NCI-H2196 treated with DMSO at 0.1 percent for 48 hours (cell line): Measurements from ENCODE around the gene PIK3R2.

Source experiments
- DNase-seq: peaks from one replicate; lab custom pipeline; 2025; ENCODE audit not compliant: unreplicated experiment; lab: John Stamatoyannopoulos, UW

The PIK3R2 gene

DNA sequence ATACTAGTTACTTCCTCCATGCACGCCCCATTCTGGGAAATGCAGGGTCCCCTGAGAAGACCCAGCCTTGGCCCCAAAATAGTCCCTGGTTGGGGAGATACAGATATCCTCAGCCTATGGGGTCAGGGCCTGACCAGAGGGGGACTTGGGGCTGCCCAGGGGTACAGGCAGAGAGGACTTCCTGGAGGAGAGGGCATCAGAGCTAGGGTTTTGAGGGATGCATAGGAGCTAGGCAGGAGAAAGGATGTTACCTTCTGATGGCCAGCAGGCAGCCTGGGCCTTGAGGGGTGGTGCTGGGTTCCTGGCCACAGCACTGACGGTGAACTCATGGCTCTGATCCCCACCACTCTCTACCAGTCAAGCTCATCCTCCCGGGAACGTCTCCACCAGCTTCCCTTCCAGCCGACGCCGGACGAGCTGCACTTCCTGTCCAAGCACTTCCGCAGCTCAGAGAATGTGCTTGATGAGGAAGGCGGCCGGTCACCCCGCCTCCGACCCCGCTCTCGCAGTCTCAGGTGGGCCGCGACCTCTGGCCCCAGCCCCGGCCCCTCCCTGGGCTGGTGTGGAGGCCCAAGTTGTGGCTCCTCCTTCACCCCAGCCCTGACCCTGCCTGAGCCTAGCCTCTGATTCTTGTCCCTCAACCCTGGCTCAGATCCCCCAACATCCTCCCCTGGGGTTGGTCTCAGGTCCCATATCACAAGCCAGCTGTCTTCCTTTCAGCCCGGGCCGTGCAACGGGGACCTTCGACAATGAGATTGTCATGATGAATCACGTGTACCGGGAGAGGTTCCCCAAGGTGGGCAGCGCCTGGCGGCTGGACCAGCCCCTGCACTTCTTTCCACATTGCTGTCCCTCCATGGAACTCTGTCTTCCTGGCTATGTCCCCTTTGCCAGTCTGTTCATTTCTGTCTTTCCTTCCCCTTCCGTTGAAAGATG, 29.8 kb upstream of the PIK3R2 start:
- no peak for DNase-seq

DNA sequence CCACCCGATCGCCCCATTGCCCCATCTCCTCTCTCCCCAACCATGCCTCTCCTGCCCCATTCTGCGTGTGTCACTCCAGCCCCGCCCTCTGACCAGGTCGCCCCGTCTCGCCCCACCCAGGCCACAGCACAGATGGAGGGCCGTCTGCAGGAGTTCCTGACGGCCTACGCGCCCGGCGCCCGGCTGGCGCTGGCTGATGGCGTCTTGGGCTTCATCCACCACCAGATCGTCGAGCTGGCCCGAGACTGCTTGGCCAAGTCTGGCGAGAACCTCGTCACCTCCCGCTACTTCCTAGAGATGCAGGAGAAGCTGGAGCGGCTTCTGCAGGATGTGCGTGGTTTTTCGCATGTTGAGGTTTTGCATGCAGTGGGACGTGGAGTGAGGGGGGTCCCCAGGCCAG, 29.1 kb upstream of the PIK3R2 start:
- DNase-seq = no peak

DNA sequence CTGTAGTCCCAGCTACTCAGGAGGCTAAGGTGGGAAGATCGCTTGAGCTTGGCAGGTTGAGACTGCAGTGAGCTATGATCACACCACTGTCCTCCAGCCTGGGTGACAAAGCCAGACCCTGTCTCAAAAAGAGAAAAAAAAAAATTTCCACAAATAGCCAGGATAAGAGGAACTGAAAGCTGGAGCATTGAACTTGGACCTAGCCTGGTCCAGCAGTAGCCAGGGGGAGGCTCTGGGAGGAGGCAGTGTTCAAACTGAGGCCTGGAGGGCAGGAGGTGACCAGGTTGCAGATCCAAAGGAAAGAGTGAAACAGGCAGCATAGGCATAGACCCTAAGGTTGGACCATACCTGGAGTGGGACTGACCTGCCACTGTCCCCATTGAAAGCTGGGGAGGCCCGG, 26.9 kb upstream of the PIK3R2 start:
- DNase-seq = no peak

DNA sequence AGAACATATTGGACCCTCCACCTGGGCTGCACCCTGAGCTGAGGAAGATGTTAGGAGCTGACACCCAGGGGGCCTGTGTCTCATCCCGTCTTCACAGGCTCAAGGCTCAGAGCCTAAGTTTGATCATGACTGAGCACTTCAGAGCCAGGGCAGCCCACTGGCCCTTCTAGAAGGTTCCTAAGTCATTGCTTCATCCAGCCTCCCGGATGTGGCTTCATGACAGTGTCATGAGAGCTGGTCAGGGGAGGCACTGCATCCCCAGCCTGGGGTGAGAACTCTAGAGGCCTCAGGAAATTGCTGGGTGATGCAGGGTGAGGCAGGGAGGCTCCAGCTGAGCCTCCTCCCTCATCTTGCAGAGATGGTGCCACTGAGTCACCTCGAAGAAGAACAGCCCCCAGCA, 24.9 kb upstream of the PIK3R2 start:
- no peak for DNase-seq

DNA sequence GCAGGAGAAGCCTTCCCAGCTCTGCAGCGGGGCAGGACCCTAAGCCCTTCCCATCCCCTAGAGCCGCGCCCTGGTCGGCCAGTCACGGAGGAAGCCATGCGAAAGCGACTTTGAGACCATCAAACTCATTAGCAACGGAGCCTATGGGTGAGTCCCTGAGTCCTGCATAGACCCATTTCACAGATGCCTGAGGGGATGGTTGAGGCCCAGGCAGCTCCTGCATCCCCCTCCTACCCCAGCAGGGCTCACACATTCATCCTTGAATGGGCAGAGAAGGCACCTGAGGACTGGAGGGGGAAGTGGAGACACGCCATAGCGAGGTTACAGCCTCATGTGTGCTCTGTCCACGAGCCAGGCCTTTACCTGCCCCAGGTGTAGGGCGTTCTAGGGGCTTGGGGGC, 24.2 kb upstream of the PIK3R2 start:
- no peak for DNase-seq

DNA sequence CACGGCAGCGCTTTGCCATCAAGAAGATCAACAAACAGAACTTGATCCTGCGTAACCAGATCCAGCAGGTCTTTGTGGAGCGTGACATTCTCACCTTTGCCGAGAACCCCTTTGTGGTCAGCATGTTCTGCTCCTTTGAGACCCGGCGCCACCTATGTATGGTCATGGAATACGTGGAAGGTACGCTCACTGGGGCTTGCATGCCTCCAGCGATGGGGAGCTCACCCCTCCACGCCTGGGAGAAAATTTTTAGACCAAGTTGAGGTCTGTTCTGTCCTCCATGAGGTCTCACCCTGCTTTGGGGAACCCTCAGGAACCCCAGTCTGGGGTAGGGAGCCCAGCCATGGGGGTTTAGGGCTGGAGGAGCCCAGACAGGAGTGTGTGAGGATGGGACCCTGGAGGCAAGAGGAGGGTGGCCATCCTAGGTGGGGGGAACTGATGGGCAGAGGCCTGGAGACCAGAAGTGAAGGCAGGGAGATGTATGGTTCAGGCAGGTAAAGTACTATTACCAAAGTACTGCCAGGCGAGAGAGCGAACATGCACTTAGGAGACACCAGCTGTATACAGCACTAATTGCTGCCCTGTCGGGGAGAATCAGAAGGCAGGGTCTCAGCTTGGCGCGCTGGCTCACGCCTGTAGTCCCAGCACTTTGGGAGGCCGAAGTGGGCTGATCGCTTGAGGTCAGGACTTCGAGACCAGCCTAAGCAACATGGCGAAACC, 22.3 kb upstream of the PIK3R2 start:
- DNase-seq = no peak

DNA sequence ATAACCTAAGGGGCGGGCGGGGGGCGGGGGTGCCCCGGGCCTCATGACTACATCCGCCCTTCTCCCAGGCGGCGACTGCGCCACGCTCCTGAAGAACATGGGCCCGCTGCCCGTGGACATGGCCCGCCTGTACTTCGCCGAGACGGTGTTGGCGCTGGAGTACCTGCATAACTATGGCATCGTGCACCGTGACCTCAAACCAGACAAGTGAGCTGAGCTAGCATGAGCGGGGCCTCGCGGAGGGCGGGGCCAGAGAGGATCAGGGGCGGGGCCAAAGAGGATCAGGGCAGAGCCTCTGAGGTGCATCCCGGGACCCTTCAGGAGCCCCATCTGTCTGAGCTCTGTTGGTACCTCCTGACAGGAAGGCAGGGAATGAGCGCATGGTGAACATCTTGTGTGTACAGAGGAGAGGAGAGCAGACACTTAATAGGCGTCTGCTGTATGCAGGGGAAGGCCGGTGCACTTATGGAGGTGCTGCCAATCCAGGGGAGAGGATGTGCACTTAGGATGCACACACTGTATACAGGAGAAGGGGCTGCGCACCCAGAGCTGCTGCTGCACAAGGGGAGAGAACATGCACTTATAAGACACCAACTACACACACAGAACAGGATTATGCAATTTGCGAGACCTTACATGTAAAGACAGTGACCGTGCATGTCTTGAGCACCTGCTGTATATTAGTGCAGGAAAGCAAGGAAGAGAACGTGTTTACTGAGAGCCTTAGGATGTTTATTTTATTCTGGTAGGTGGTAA, 20.9 kb upstream of the PIK3R2 start:
- DNase-seq = no peak

DNA sequence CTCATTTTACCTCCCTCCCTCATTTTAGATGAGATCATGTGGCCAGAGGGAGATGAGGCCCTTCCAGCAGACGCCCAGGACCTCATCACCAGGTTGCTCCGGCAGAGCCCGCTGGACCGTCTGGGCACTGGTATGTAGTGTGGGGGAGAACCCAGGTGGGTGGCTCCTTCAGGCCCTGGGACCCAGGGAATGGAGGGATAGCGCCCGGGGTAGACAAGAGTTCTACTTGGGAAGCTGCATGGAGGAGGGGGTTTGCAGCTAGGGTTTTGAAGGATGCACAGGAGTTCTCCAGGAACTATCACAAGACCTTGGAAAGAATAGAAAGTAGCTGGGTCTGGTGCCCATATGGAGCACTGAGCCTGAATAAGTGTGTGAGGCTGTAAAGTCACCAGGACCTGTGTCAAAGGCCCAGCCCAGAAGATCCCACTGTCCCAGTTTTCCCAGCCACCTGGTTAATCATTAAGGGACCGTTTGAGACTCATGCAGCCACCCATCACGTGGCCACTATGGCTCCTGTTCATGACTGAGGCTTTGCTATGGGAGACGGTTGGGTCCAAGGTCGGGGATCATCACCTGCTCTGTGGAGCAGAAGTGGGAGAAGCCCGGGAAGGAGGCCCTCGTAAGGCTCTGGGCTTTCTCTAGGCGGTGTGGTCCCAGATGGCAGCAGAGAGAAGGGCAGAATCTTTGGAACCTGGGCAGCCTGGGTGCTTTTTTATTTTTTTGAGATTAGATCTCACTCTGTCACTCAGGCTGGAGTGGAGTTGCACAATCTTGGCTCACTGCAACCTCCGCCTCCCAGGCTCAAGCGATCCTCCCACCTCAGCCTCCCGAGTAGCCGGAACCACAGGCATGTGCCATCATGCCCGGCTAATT, 17.0 kb upstream of the PIK3R2 start:
- no peak for DNase-seq

DNA sequence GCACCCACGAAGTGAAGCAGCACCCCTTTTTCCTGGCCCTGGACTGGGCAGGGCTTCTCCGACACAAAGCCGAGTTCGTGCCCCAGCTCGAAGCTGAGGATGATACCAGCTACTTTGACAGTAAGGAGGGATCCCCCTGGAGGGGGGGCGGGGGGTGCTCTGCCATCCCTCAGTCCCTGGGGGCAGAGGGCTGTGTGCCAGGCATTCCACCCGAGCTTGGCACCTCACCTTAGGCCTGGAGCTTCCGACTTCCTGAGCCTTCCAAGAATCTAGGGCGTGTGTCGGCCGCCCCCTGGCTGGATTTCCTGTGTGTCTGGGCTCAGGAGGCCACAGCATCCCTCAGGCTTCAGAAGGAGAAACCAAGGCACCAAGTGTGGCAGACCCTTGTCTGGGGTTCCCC, 15.7 kb upstream of the PIK3R2 start:
- no peak for DNase-seq

DNA sequence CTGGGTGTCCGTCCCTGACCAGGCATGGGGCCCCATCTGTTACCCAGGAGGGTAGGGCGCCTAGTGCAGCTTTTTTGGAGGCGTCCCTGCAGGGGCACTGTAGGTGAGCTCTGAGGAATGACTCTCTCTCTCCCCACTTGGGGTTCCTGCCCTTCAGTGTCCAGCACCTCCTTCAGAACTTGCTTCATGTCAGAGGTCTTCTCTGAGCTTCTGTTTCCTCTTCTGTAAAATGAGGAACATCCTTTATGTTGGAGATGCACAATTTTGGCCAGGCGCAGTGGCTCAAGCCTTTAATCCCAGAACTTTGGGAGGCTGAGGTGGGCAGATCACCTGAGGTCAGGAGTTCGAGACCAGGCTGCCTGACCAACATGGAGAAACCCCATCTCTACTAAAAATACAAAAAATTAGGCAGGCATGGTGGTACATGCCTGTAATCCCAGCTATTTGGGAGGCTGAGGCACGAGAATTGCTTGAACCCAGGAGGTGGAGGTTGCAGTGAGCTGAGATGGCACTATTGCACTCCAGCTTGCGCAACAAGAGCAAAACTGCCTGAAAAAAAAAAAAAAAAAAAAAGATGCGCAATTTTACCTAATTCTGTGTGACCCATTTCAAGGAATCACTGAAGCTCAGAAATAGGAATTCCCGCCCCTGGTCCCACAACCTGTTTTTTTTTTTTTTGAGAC, 15.2 kb upstream of the PIK3R2 start:
- DNase-seq = no peak

DNA sequence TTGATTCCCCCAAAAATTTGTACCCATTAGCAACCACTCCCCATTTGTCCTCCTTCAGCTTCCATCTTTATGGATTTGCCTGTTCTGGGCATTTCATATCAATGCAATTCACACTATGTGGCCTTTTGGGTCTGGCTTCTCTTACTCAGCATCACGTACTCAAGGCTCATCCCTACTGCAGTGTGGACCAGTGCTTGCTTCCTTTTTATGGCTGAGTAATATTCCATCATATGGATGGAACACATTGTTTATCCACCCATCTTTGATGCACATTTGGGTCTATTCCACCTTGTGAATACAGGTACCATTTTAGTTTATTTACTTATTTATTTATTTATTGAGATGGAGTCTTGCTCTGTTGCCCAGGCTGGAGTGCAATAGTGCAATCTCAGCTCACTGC, 12.5 kb upstream of the PIK3R2 start:
- DNase-seq = no peak

DNA sequence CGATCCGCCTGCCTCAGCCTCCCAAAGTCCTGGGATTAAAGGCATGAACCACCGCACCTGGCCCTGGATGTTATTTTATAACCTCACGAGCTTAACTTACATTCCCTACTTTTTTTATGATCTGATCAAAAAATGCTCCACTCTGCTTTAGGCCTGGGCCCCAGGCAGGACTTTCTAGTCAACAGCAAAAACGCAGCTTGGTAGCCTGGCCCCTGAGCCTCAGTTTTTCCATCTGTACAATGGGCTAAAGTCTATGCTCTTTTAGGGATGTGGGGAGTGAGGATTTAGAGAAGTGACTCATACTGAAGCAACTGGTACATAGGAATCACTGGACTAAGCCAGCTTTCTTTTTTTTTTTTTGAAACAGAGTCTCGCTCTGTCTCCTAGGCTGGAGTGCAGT, 11.9 kb upstream of the PIK3R2 start:
- no peak for DNase-seq

DNA sequence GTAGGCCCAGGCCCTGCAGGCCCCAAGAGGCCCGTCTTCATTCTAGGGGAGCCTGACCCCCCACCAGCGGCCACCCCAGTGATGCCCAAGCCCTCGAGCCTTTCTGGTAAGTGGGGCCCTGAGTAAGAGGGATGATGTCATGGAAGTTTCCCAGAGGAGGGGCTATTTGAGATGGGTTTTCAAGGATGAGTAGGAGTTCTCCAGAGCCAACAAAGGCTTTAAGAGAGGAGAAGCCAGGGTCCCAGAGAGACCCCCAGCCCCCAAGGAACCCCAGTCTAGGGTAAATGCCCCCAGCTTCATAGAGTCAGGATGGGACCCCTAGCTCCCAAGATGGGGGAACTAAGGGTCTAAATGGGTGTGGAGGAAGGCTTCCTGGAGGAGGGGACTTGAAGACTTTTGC, 9.1 kb upstream of the PIK3R2 start:
- DNase-seq = no peak

DNA sequence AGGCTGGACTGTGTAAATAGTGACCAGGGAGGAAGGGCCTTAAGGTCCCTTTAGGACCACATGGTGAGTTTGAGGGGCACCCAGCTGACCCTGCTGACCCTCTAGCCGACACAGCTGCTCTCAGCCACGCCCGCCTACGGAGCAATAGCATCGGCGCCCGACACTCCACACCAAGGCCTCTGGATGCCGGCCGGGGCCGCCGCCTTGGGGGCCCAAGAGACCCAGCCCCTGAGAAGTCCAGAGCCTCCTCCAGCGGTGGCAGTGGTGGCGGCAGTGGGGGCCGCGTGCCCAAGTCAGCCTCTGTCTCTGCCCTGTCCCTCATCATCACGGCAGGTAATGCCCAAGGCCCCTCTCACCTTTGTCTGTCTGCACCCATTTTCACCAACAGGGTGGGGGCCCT, 8.6 kb upstream of the PIK3R2 start:
- DNase-seq = no peak

DNA sequence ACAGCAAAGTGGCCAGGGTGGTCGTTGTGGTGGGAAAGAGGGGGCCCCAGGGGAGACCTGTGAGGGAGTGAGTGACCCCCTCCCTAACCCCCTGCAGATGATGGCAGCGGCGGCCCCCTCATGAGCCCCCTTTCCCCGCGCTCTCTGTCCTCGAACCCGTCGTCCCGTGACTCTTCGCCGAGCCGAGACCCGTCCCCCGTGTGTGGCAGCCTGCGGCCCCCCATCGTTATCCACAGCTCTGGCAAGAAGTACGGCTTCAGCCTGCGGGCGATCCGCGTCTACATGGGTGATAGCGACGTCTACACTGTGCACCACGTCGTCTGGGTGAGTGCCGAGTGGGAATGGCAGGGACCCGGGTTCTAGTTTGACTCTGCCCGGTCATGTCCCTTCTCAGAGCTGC, 8.1 kb upstream of the PIK3R2 start:
- no peak for DNase-seq

DNA sequence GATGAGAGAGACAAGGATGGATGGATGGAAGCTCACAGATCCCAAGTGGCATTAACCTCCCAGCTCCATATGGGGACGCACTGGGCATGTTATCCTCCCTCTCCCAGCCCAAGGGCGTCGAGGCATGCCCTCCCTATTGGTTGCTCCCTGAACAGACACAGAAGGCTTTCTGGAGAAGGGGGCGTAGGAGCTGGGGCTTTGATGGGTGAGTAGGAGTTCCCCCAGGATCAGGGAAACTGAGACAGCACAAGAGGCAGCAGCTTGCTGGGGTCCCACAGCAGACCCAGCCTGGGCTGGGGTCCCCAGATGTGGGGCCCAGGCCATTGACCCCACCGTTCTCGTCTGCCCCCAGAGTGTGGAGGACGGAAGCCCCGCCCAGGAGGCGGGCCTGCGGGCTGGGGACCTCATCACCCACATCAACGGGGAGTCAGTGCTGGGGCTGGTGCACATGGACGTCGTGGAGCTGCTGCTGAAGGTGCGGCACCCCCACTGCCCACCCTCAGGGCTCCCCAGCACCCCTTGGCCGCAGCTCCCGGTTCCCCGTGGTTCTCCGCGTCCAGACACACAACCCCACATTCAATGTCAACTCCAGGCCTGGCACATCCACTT, 7.5 kb upstream of the PIK3R2 start:
- no peak for DNase-seq

DNA sequence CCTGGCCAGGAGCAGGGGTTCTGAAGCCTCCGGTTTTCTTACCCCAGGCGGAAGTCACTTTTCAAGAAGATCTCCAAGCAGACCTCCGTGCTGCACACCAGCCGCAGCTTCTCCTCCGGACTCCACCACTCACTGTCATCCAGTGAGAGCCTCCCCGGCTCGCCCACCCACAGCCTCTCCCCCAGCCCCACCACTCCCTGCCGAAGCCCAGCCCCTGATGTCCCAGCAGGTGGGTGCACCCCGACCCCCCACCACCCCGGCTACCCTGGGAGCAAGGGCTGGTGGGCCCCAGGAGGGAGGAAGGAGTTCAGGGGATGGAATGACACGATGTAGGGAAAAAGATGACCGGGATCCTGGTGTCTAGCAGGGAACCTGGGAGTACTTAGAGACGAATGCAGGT, 5.6 kb upstream of the PIK3R2 start:
- DNase-seq = no peak

DNA sequence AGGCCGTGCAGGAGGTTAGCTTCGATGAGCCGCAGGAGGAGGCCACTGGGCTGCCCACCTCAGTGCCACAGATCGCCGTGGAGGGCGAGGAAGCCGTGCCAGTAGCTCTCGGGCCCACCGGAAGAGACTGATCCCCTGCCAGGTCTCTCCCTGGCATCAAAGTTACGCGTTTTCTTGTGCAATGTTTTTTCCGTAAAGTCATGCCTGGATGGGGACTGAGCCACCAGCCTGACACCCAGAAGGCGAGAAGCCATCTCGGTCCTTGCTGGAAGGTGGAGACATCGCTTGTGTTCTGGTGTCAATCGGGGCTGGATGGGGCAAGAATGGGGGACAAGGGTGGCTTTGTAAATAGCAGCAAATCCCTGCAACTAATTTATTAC, 3.4 kb upstream of the PIK3R2 start:
- DNase-seq = no peak

DNA sequence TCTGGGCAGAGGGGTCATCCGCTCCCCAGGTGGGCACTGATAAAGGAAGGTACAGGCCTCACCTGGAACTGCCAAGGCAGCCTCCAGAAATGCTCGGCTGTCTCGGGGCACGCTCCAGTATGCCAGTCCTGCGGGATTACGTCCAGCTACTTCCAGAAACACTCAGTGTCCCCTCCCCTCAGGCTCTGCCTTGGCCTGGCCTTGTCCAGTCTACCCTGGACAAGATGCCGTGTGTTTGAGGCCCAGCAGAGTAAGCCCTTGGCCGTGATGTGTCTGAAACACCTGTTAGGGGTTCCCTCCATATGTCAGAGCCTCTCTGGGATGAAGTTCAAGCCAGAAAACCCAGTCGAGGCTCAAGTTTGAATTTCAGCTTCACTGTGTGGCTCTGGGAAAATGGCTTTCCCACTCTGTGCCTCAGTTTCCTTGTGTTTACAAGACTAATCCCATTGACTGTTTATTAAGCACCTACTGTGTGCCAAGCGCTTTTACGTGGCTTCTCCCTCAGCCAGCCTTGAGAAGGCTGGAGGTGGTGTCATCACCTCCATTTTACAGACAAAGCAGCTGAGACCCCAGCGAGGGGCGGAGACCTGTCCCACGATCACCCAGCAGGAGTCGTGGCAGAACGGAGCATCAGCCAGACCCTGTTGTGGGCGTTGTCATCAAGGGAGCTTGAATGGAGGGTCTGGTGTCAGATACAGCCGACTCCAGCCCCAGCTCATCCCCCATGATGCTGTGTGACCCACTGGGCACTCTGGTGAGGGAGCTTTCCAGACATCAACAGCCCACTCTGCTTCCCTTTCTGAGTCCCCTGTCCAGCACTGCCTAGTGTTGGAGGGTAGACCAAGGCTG, 2.0 kb upstream of the PIK3R2 start:
- DNase-seq = no peak
